Embryonic facial prominence (tissue), 1 donor: ENCODE measurements around the gene LAMA2.
"Not testable (repeated sequence)": the region's sequence is repeated elsewhere in the genome, so short reads cannot be mapped to it uniquely, and the experiment has no call there.

Experiments used
- DNase-seq: peaks from one replicate; pipeline ENCODE4 v3.0.0-alpha.2; 2016; ENCODE audit errors: extremely low spot score

The LAMA2 gene

GRCh38 chr6:129117355-129117754 is 234.4 kb downstream of the LAMA2 start:
- no peak for DNase-seq

- DNase-seq: no peak
These were observed 238.1 kb downstream of the LAMA2 start for GRCh38 chr6:129120856-129121638.

- DNase-seq: no peak
These were observed 241.4 kb downstream of the LAMA2 start for GRCh38 chr6:129124347-129124746.

- no peak for DNase-seq
These were observed 247.2 kb downstream of the LAMA2 start for GRCh38 chr6:129130106-129130505.

GRCh38 chr6:129130959-129131681 is 248.2 kb downstream of the LAMA2 start:
- no peak for DNase-seq

- DNase-seq: no peak
These were observed 250.8 kb downstream of the LAMA2 start for GRCh38 chr6:129133770-129134192.

GRCh38 chr6:129134535-129134934 is 251.6 kb downstream of the LAMA2 start:
- no peak for DNase-seq

- DNase-seq: no peak
These were observed 252.5 kb downstream of the LAMA2 start for GRCh38 chr6:129135451-129135850.

GRCh38 chr6:129136751-129137150 is 253.8 kb downstream of the LAMA2 start:
- DNase-seq: no peak

- DNase-seq: no peak
These were observed 255.9 kb downstream of the LAMA2 start for GRCh38 chr6:129138739-129139405.

- no peak for DNase-seq
These were observed 257.6 kb downstream of the LAMA2 start for GRCh38 chr6:129140526-129140925.

GRCh38 chr6:129141499-129141898 is 258.6 kb downstream of the LAMA2 start:
- DNase-seq: no peak

- DNase-seq: no peak
These were observed 264.0 kb downstream of the LAMA2 start for GRCh38 chr6:129146902-129147301.

GRCh38 chr6:129150507-129150906 is 267.6 kb downstream of the LAMA2 start:
- DNase-seq: no peak

GRCh38 chr6:129153257-129153656 is 270.3 kb downstream of the LAMA2 start:
- DNase-seq: no peak

- DNase-seq: not testable (repeated sequence)
These were observed 276.3 kb downstream of the LAMA2 start for GRCh38 chr6:129159242-129159641.

- DNase-seq: no peak
These were observed 279.7 kb downstream of the LAMA2 start for GRCh38 chr6:129162605-129163004.

- DNase-seq: no peak
These were observed 280.6 kb downstream of the LAMA2 start for GRCh38 chr6:129163551-129163950.

- DNase-seq: no peak
These were observed 281.1 kb downstream of the LAMA2 start for GRCh38 chr6:129164032-129164431.

- not testable (repeated sequence) for DNase-seq
These were observed 289.5 kb downstream of the LAMA2 start for GRCh38 chr6:129172279-129172995.

GRCh38 chr6:129175066-129175465 is 292.1 kb downstream of the LAMA2 start:
- no peak for DNase-seq

- no peak for DNase-seq
These were observed 294.9 kb downstream of the LAMA2 start for GRCh38 chr6:129177801-129178200.
